Left lung (tissue), 10 donors: ENCODE data around the gene PRSS53. TPM values are rescaled to one million over a fixed set of nuclear protein-coding genes. Genes with fewer than 3 reads are reported as not detected.

Experiments used
- ATAC-seq: fragments of 200-7000 bp; cut with Tn5 transposase; one replicate; pipeline ENCODE4 v1.9.1; 2020; ENCODE audit warnings: moderate library complexity
- DNase-seq, 4 donors: peaks; one replicate each; pipeline ENCODE4 v3.0.0-alpha.2; 2013 to 2020
- H3K27ac ChIP-seq, 2 donors: fragments of 200-600 bp; sonication (generic) in 1 of 2; one replicate each; pipeline versions ENCODE4 v1.5.0 to v1.8.0; 2020 to 2021
- H3K27me3 ChIP-seq, 2 donors: fragments of 200-600 bp; sonication (generic) in 1 of 2; one replicate each; pipeline versions ENCODE4 v1.5.0 to v1.8.0; 2020 to 2021
- H3K36me3 ChIP-seq, 2 donors: fragments of 200-600 bp; sonication (generic) in 1 of 2; one replicate each; pipeline versions ENCODE4 v1.5.0 to v1.8.0; 2020 to 2021
- H3K4me1 ChIP-seq, 2 donors: fragments of 200-600 bp; one replicate each; pipeline ENCODE4 v1.8.0; 2021
- H3K4me3 ChIP-seq, 2 donors: fragments of 200-600 bp; sonication (generic) in 1 of 2; one replicate each; pipeline versions ENCODE4 v1.5.0 to v1.8.0; 2020 to 2021; ENCODE audit warnings: mild to moderate bottlenecking in 1 of 2
- H3K9me3 ChIP-seq, 2 donors: fragments of 200-600 bp; sonication (generic) in 1 of 2; one replicate each; pipeline versions ENCODE4 v1.5.0 to v1.8.0; 2020 to 2021
- intact Hi-C, 2 donors: fragments of 100-400 bp; cut with DNase I; formaldehyde crosslinking; loops; one replicate each; pipeline versions ENCODE4 v1.11.2 to v1.14.2; 2022
- polyA plus RNA-seq, 6 donors: library from polyadenylated mRNA; unstranded; fragments of 120-200 nt; gene quantifications; one replicate each; pipeline ENCODE4 v1.2.1, GENCODE V29; 2013; ENCODE audit not compliant: insufficient read length in 6 of 6
- total RNA-seq, 2 donors: library from RNA; stranded (reverse); fragmentation: NEBNext Ultra II Directional; extraction: Animal tissue kit (Norgen Biotek cat#: 25700); gene quantifications; one replicate each; pipeline ENCODE4 v1.2.1, GENCODE V29; 2021
- TF ChIP-seq, protein P1 (sequence below), 2 donors: fragments of 200-600 bp; sonication (generic) in 1 of 2; IDR thresholded peaks; one replicate each; pipeline versions ENCODE4 v1.5.0 to v1.8.0; 2021; ENCODE audit warnings: antibody characterized with exemption in 2 of 2
- donor health status: DM: no; HTN: yes; CAD: no.
- donor health status: DM: no; HTN: no; CAD: no.

Gene PRSS53
- total and polyA plus RNA-seq, 8 donors, result 0.96 to 2.9 (median 2.2) TPM

DNA sequence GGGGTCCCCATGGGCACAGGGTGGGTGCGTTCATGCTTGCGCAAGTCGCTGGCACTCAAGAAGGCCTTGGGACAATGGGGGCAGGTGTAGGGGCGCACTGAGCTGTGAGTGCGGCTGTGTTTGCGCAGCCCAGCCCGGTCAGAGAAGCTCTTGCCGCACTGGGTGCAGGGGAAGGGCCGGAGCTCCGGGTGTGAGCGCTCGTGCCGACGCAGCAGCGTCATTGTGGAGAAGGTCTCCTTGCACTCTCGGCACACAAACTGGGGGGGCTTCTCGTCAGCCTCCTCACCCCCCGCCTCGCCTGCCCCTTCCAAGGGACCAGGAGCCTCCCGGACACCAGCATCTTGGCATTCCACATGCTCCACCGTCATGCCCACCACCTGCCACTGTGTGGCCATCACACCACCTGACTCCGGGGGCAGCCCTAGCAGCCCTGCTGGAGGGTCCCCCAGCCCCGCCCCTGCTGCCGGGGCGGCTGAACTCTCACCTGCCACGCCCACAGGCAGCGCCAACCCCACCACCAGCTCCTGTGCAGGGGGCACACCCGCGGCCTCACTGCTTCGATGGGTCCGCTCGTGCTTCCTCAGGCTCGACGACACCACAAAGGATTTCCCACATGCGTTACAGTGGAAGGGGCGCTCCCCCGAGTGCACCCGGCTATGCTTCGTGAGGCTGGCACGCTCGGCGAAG lies 27.5 kb downstream of the PRSS53 start:
- TF ChIP-seq, protein P1, sequence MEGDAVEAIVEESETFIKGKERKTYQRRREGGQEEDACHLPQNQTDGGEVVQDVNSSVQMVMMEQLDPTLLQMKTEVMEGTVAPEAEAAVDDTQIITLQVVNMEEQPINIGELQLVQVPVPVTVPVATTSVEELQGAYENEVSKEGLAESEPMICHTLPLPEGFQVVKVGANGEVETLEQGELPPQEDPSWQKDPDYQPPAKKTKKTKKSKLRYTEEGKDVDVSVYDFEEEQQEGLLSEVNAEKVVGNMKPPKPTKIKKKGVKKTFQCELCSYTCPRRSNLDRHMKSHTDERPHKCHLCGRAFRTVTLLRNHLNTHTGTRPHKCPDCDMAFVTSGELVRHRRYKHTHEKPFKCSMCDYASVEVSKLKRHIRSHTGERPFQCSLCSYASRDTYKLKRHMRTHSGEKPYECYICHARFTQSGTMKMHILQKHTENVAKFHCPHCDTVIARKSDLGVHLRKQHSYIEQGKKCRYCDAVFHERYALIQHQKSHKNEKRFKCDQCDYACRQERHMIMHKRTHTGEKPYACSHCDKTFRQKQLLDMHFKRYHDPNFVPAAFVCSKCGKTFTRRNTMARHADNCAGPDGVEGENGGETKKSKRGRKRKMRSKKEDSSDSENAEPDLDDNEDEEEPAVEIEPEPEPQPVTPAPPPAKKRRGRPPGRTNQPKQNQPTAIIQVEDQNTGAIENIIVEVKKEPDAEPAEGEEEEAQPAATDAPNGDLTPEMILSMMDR (IDR thresholded peaks at IDR 0.05), result no peak
- intact Hi-C loops, result no loop called here
- Histone ChIP-seq H3K4me3 (no peak overlapping the region), H3K27ac (no peak overlapping the region), H3K27me3 (no peaks in the 10 kb centered on the region), H3K36me3 (peaks cover 0 to 68% of the 10 kb centered on the region in 2 donors), H3K4me1 (peaks cover 4 to 18% of the 10 kb centered on the region in 2 donors), H3K9me3 (no peaks in the 10 kb centered on the region)
- ATAC-seq (no peak), DNase-seq (no peak)

GRCh38 chr16:31055613-31056012 lies 33.1 kb downstream of the PRSS53 start:
- peaks cover 0 to 30% of the 10 kb centered on the region in 2 donors for H3K36me3 ChIP-seq
- no peak for DNase-seq
- H3K9me3 ChIP-seq, result no peaks in the 10 kb centered on the region
- H3K4me1 ChIP-seq, result no peaks in the 10 kb centered on the region
- no peaks in the 10 kb centered on the region for H3K27me3 ChIP-seq
- H3K27ac ChIP-seq, result no peak overlapping the region
- ATAC-seq, result no peak
- H3K4me3 ChIP-seq, result no peak overlapping the region
- TF ChIP-seq, protein P1 (IDR thresholded peaks at IDR 0.05), result no peak
- intact Hi-C loops, result no loop called here

GRCh38 chr16:31052114-31052513 lies 36.6 kb downstream of the PRSS53 start:
- intact Hi-C loops, result no loop called here
- H3K27ac ChIP-seq, result peak overlapping the region in 1 of 2 donors; percentile 64
- H3K9me3 ChIP-seq, result no peaks in the 10 kb centered on the region
- DNase-seq (peak in 1 of 4 donors; percentile 59), ATAC-seq (peak; percentile 93)
- H3K4me1 ChIP-seq, result no peaks in the 10 kb centered on the region
- no peaks in the 10 kb centered on the region for H3K27me3 ChIP-seq
- H3K36me3 ChIP-seq, result no peaks in the 10 kb centered on the region
- TF ChIP-seq, protein P1 (IDR thresholded peaks at IDR 0.05), result no peak
- no peak overlapping the region for H3K4me3 ChIP-seq

DNA sequence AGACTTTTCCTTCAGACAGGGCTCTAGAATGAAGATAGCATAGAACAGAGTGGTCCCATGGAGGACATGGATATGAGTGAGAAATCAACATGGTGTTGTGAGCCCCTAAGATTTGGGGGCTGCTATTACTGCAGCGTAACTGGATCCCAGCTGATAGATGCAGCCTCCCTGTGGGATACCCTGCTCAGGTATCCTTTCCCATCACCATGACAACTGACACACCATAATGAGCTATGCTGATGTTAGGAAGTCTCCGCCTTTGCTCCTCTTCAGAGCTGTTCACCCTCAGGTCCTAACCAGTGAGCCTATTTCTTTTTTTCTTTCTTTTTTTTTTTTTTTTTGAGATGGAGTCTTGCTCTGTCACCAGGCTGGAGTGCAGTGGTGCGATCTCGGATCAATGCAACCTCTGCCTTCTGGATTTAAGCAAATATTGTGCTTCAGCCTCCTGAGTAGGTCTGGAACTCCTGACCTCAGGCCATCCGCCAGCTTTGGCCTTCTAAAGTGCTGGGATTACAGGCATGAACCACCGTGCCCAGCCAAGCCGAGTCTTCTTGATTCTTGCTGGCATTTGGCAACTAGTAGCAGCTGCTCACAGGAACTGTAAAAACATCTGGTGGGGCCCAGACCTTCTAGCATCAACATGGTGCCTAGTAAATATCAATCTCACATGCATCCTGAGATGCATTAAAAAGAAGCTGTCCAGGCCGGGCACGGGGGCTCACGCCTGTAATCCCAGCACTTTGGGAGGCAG lies 38.3 kb downstream of the PRSS53 start:
- H3K27ac ChIP-seq, result no peak overlapping the region
- TF ChIP-seq, protein P1 (IDR thresholded peaks at IDR 0.05), result no peak
- DNase-seq, result no peak
- H3K9me3 ChIP-seq, result no peaks in the 10 kb centered on the region
- no peak for ATAC-seq
- no peaks in the 10 kb centered on the region for H3K36me3 ChIP-seq
- intact Hi-C loops, result no loop called here
- no peaks in the 10 kb centered on the region for H3K4me1 ChIP-seq
- no peak overlapping the region for H3K4me3 ChIP-seq
- H3K27me3 ChIP-seq, result no peaks in the 10 kb centered on the region

GRCh38 chr16:31043898-31044481 lies 44.8 kb downstream of the PRSS53 start:
- TF ChIP-seq, protein P1 (IDR thresholded peaks at IDR 0.05), result no peak
- intact Hi-C loops, result no loop called here
- no peaks in the 10 kb centered on the region for H3K4me1 ChIP-seq
- no peak overlapping the region for H3K4me3 ChIP-seq
- ATAC-seq (no peak), DNase-seq (no peak)
- H3K27me3 ChIP-seq, result no peaks in the 10 kb centered on the region
- peaks cover 0 to 49% of the 10 kb centered on the region in 2 donors for H3K36me3 ChIP-seq
- H3K9me3 ChIP-seq, result no peaks in the 10 kb centered on the region
- no peak overlapping the region for H3K27ac ChIP-seq
